Measurements from ENCODE around the gene TRIP13. TPM values are rescaled to one million over a fixed set of nuclear protein-coding genes. Genes with fewer than 3 reads are reported as not detected.

The TRIP13 gene
- total and polyA plus RNA-seq, 2 of the 13 experiments (the other 11 are each of a cell fraction or from before 2014, with no cell fraction given) = 13.5 to 33.0 TPM

DNA sequence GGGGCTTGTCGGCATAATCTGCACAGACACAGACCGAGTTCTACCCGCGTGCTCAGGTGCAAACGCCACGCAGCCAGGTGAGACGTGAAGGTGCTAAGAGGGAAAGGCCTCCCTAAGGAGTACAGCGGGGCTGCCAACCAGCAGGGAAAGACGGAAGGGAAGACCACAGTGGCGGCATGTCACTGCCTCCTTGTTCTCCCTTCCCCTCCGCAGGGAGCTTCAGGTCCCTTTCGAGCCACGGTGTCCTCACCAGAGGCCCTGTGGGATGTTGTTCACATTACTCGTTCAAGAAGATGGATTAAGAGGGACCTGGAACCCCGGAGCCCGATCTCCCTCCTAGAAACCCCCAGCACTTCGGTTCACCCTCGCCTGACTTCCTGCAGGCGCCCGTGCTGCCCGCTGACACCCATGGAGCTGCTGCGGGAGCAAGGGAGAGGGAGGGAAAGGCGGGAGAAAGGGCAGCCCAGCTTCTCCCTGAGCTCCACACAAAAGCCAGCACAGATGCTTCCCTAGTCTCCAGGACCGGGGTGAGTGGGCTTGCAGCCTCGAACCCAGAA, 769 bp upstream of the TRIP13 start (continued):
- TF ChIP-seq YEATS2 (CRISPR knock-in tag; IDR thresholded peaks at IDR 0.05; ENCODE audit: borderline replicate concordance) (no peak), CREB1 (IDR thresholded peaks at IDR 0.05) (no peak), CREB1 (CRISPR knock-in tag; IDR thresholded peaks at IDR 0.05) (no peak), ZNF326 (CRISPR knock-in tag; IDR thresholded peaks at IDR 0.05; ENCODE audit: borderline replicate concordance) (no peak), CHD4 (IDR thresholded peaks at IDR 0.05; ENCODE audit: borderline replicate concordance, low read length) (no peak), MEF2D (CRISPR knock-in tag; IDR thresholded peaks at IDR 0.05) (no peak), ZFAT (CRISPR knock-in tag; conservative IDR thresholded peaks at IDR 0.05) (no peak), HIVEP1 (CRISPR knock-in tag; IDR thresholded peaks at IDR 0.05) (no peak), MTF1 (CRISPR knock-in tag; IDR thresholded peaks at IDR 0.05) (no peak), ONECUT2 (CRISPR knock-in tag; IDR thresholded peaks at IDR 0.05) (no peak), ZFP1 (CRISPR knock-in tag; IDR thresholded peaks at IDR 0.05) (no peak), ZNF3 (CRISPR knock-in tag; IDR thresholded peaks at IDR 0.05) (no peak), BHLHE40 (IDR thresholded peaks at IDR 0.05; ENCODE audit: low read length) (no peak), SOX13 (IDR thresholded peaks at IDR 0.05) (no peak), SOX13 (CRISPR knock-in tag; conservative IDR thresholded peaks at IDR 0.05 in 1 of 2, IDR thresholded peaks at IDR 0.05 in 1 of 2) (no peak), TGIF2 (CRISPR knock-in tag; IDR thresholded peaks at IDR 0.05) (no peak), ZFP36L2 (CRISPR knock-in tag; IDR thresholded peaks at IDR 0.05) (no peak), MEIS1 (CRISPR knock-in tag; IDR thresholded peaks at IDR 0.05; ENCODE audit: borderline replicate concordance) (0 out of 2 replicates have a peak, but pooled peaks have one; percentile 3), GTF3A (CRISPR knock-in tag; conservative IDR thresholded peaks at IDR 0.05) (no peak), KMT2B (CRISPR knock-in tag; IDR thresholded peaks at IDR 0.05) (no peak), FOXC1 (CRISPR knock-in tag; IDR thresholded peaks at IDR 0.05; ENCODE audit: borderline replicate concordance) (peak; percentile 57; the same call in 1 of the 2 replicates)
- TF ChIP-seq, protein P1, sequence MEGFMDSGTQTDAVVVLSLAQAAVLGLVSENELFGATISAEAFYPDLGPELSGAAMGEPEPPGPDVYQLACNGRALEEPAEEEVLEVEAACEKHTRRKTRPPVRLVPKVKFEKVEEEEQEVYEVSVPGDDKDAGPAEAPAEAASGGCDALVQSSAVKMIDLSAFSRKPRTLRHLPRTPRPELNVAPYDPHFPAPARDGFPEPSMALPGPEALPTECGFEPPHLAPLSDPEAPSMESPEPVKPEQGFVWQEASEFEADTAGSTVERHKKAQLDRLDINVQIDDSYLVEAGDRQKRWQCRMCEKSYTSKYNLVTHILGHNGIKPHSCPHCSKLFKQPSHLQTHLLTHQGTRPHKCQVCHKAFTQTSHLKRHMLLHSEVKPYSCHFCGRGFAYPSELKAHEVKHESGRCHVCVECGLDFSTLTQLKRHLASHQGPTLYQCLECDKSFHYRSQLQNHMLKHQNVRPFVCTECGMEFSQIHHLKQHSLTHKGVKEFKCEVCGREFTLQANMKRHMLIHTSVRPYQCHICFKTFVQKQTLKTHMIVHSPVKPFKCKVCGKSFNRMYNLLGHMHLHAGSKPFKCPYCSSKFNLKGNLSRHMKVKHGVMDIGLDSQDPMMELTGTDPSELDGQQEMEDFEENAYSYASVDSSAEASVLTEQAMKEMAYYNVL (CRISPR knock-in tag; IDR thresholded peaks at IDR 0.05; ENCODE audit: borderline replicate concordance) = no peak
- TF ChIP-seq, protein P2, sequence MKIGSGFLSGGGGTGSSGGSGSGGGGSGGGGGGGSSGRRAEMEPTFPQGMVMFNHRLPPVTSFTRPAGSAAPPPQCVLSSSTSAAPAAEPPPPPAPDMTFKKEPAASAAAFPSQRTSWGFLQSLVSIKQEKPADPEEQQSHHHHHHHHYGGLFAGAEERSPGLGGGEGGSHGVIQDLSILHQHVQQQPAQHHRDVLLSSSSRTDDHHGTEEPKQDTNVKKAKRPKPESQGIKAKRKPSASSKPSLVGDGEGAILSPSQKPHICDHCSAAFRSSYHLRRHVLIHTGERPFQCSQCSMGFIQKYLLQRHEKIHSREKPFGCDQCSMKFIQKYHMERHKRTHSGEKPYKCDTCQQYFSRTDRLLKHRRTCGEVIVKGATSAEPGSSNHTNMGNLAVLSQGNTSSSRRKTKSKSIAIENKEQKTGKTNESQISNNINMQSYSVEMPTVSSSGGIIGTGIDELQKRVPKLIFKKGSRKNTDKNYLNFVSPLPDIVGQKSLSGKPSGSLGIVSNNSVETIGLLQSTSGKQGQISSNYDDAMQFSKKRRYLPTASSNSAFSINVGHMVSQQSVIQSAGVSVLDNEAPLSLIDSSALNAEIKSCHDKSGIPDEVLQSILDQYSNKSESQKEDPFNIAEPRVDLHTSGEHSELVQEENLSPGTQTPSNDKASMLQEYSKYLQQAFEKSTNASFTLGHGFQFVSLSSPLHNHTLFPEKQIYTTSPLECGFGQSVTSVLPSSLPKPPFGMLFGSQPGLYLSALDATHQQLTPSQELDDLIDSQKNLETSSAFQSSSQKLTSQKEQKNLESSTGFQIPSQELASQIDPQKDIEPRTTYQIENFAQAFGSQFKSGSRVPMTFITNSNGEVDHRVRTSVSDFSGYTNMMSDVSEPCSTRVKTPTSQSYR (CRISPR knock-in tag; IDR thresholded peaks at IDR 0.05; ENCODE audit: borderline replicate concordance) = no peak
- TF ChIP-seq, protein P3, sequence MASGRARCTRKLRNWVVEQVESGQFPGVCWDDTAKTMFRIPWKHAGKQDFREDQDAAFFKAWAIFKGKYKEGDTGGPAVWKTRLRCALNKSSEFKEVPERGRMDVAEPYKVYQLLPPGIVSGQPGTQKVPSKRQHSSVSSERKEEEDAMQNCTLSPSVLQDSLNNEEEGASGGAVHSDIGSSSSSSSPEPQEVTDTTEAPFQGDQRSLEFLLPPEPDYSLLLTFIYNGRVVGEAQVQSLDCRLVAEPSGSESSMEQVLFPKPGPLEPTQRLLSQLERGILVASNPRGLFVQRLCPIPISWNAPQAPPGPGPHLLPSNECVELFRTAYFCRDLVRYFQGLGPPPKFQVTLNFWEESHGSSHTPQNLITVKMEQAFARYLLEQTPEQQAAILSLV (CRISPR knock-in tag; IDR thresholded peaks at IDR 0.05; ENCODE audit: borderline replicate concordance) = no peak; the same call in 1 of the 2 replicates
- TF ChIP-seq, protein P4, sequence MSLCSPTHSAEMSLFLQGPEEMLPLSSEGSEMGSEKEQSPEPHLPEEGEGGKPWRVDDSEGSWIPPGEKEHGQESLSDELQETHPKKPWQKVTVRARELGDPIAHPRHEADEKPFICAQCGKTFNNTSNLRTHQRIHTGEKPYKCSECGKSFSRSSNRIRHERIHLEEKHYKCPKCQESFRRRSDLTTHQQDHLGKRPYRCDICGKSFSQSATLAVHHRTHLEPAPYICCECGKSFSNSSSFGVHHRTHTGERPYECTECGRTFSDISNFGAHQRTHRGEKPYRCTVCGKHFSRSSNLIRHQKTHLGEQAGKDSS (CRISPR knock-in tag; IDR thresholded peaks at IDR 0.05; ENCODE audit: borderline replicate concordance, low read depth) = 0 out of 2 replicates have a peak, but pooled peaks have one; percentile 1

All from HepG2 (cell line).